Measurements from ENCODE around the gene NBAS. TPM values are rescaled to one million over a fixed set of nuclear protein-coding genes. Genes with fewer than 3 reads are reported as not detected.

The NBAS gene
- total RNA-seq, 4 donors from 2014 or later: 34.0 to 51.2 (median 41.9) TPM

- TF ChIP-seq, protein P1, sequence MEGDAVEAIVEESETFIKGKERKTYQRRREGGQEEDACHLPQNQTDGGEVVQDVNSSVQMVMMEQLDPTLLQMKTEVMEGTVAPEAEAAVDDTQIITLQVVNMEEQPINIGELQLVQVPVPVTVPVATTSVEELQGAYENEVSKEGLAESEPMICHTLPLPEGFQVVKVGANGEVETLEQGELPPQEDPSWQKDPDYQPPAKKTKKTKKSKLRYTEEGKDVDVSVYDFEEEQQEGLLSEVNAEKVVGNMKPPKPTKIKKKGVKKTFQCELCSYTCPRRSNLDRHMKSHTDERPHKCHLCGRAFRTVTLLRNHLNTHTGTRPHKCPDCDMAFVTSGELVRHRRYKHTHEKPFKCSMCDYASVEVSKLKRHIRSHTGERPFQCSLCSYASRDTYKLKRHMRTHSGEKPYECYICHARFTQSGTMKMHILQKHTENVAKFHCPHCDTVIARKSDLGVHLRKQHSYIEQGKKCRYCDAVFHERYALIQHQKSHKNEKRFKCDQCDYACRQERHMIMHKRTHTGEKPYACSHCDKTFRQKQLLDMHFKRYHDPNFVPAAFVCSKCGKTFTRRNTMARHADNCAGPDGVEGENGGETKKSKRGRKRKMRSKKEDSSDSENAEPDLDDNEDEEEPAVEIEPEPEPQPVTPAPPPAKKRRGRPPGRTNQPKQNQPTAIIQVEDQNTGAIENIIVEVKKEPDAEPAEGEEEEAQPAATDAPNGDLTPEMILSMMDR (IDR thresholded peaks at IDR 0.05; ENCODE audit: low read depth): no peak
Measured at GRCh38 chr2:15263976-15264685, 297.0 kb downstream of the NBAS start.

- TF ChIP-seq, protein P1 (IDR thresholded peaks at IDR 0.05; ENCODE audit: low read depth): no peak
Measured at GRCh38 chr2:15262792-15263191, 298.3 kb downstream of the NBAS start.

- TF ChIP-seq, protein P1 (IDR thresholded peaks at IDR 0.05; ENCODE audit: low read depth): no peak
Measured at GRCh38 chr2:15260835-15261234, 300.3 kb downstream of the NBAS start.

- TF ChIP-seq, protein P1 (IDR thresholded peaks at IDR 0.05; ENCODE audit: low read depth): no peak
Measured at GRCh38 chr2:15260196-15260595, 300.9 kb downstream of the NBAS start.

- TF ChIP-seq, protein P1 (IDR thresholded peaks at IDR 0.05; ENCODE audit: low read depth): no peak
Measured at GRCh38 chr2:15259356-15259756, 301.8 kb downstream of the NBAS start.

DNA sequence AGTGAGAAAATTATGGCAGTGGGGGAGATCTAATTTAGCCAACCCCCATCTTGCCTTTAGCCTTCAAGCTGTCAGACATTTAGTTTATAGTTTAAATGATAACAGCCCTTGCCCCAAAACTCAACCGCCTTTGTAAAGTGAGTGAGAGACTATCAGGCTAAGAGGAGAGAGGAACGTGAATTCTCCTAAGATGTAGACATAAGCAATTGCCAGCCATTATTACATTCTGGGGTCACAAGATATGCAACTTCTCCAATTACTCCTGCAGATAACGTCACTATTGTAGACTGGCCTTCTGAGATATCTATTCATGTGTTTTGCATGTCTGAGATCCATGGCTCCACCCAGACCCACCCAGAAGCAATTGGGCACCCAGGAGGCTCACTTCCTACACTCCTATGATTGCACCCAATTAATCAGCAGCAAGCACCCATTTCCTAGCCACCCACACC is 307.3 kb downstream of the NBAS start:
- TF ChIP-seq, protein P1 (IDR thresholded peaks at IDR 0.05; ENCODE audit: low read depth): no peak

GRCh38 chr2:15253247-15253646 is 307.9 kb downstream of the NBAS start:
- TF ChIP-seq, protein P1 (IDR thresholded peaks at IDR 0.05; ENCODE audit: low read depth): no peak

Data from subcutaneous adipose tissue (tissue), 4 donors.